RWPE1 (cell line): ENCODE results near the gene ALG14.
"Not testable (repeated sequence)": the region's sequence is repeated elsewhere in the genome, so short reads cannot be mapped to it uniquely, and the experiment has no call there.

Experiments used
- CTCF ChIA-PET: fragments of 350-600 bp; sonication (Branson Sonifier 250); formaldehyde crosslinking; extraction: SDS; loops from one replicate; lab custom pipeline; 2021; lab: Yijun Ruan, JAX
- POLR2A ChIA-PET: fragments of 400-600 bp; formaldehyde crosslinking; extraction: SDS; loops from one replicate; lab custom pipeline; 2020; ENCODE audit warnings: antibody characterized with exemption; ENCODE audit not compliant: low non-redundant PET; lab: Yijun Ruan, JAX
- DNase-seq: peaks from one replicate; pipeline ENCODE4 v3.0.0; 2012; ENCODE audit warnings: low spot score
- H3K27ac ChIP-seq: fragments of 450-650 bp; 2 replicates; pipeline ENCODE4 v1.5.1; 2017
- CTCF ChIP-seq: fragments of 450-650 bp; conservative IDR thresholded peaks from 2 replicates; pipeline ENCODE4 v1.5.1; 2017; ENCODE audit warnings: low read depth, mild to moderate bottlenecking

Gene ALG14

GRCh38 chr1:95049935-95050334 lies 22.8 kb downstream of the ALG14 start:
- no peak for DNase-seq
- ChIA-PET CTCF (interaction anchor here (0.7 kb wide), 1 partner anchor 195 kb away, joined by 3 read pairs; no protein-coding TSS in a partner anchor), POLR2A (no interaction called here)
- TF ChIP-seq CTCF = no peak
- no peak overlapping the region for H3K27ac ChIP-seq

- CTCF ChIA-PET = interaction anchor here (0.7 kb wide), 1 partner anchor 643 kb away, joined by 3 read pairs; no protein-coding TSS in a partner anchor
- H3K27ac ChIP-seq = no peak overlapping the region
- POLR2A ChIA-PET = no interaction called here
- DNase-seq = no peak
- no peak for TF ChIP-seq CTCF
These were observed 24.4 kb downstream of the ALG14 start for GRCh38 chr1:95048317-95048716.

- POLR2A ChIA-PET = not testable (repeated sequence)
These were observed 25.1 kb downstream of the ALG14 start for GRCh38 chr1:95047624-95048023.

GRCh38 chr1:95046359-95046758 lies 26.4 kb downstream of the ALG14 start:
- H3K27ac ChIP-seq = no peak overlapping the region
- ChIA-PET CTCF (interaction anchor here (0.6 kb wide), 1 partner anchor 192 kb away, joined by 8 read pairs; no protein-coding TSS in a partner anchor), POLR2A (no interaction called here)
- DNase-seq = no peak
- no peak for TF ChIP-seq CTCF

More at GRCh38 chr1:95047624-95048023, 25.1 kb downstream of the ALG14 start:
- H3K27ac ChIP-seq, CTCF ChIA-PET, DNase-seq: not testable (repeated sequence)

GRCh38 chr1:95043141-95043980 lies 29.4 kb downstream of the ALG14 start:
- TF ChIP-seq CTCF = peak; percentile 96
- ChIA-PET POLR2A (no interaction called here), CTCF (interaction anchor here (0.6 to 1.8 kb wide), 31 partner anchors 9 to 1617 kb away, joined by 3 to 24 read pairs (median 4); partner anchors contain the start of genes RWDD3 and SLC44A3)
- peak; percentile 82 for DNase-seq
- H3K27ac ChIP-seq = no peak overlapping the region

GRCh38 chr1:95042286-95042685 lies 30.5 kb downstream of the ALG14 start:
- no peak for TF ChIP-seq CTCF
- POLR2A ChIA-PET = no interaction called here
- CTCF ChIA-PET = interaction anchor here (0.5 to 2.8 kb wide), 17 partner anchors 47 to 469 kb away, joined by 3 to 55 read pairs (median 4); partner anchors contain the start of gene SLC44A3
- no peak overlapping the region for H3K27ac ChIP-seq
- DNase-seq = no peak
